Hypothalamus (tissue), 51 donors: ENCODE measurements around the gene TPST1.
"Not testable (repeated sequence)": the region's sequence is repeated elsewhere in the genome, so short reads cannot be mapped to it uniquely, and the experiment has no call there.

ENCODE experiments used
- DNase-seq, 51 donors: peaks; one replicate each; lab custom pipeline; 2025; lab: John Stamatoyannopoulos, UW

The TPST1 gene

GRCh38 chr7:66374141-66374840 lies 169.2 kb downstream of the TPST1 start:
- DNase-seq, result not testable (repeated sequence)

GRCh38 chr7:66376264-66376945 lies 171.3 kb downstream of the TPST1 start:
- no peak for DNase-seq

GRCh38 chr7:66377045-66377444 lies 171.9 kb downstream of the TPST1 start:
- no peak for DNase-seq

GRCh38 chr7:66377714-66378113 lies 172.6 kb downstream of the TPST1 start:
- no peak for DNase-seq

GRCh38 chr7:66379542-66380160 lies 174.5 kb downstream of the TPST1 start:
- no peak for DNase-seq

- no peak for DNase-seq
Observed at GRCh38 chr7:66380272-66380888, 175.2 kb downstream of the TPST1 start.

- not testable (repeated sequence) for DNase-seq
Observed at GRCh38 chr7:66382182-66382923, 177.2 kb downstream of the TPST1 start.

- not testable (repeated sequence) for DNase-seq
Observed at GRCh38 chr7:66385191-66385905, 180.2 kb downstream of the TPST1 start.

- not testable (repeated sequence) for DNase-seq
Observed at GRCh38 chr7:66395128-66395571, 190.0 kb downstream of the TPST1 start.

GRCh38 chr7:66396052-66396451 lies 190.9 kb downstream of the TPST1 start:
- not testable (repeated sequence) for DNase-seq

- not testable (repeated sequence) for DNase-seq
Observed at GRCh38 chr7:66398841-66399240, 193.7 kb downstream of the TPST1 start.

GRCh38 chr7:66399566-66399965 lies 194.4 kb downstream of the TPST1 start:
- no peak for DNase-seq

- DNase-seq, result no peak
Observed at GRCh38 chr7:66400400-66400799, 195.3 kb downstream of the TPST1 start.

GRCh38 chr7:66401126-66401525 lies 196.0 kb downstream of the TPST1 start:
- not testable (repeated sequence) for DNase-seq

GRCh38 chr7:66401932-66402331 lies 196.8 kb downstream of the TPST1 start:
- DNase-seq, result not testable (repeated sequence)

GRCh38 chr7:66403564-66403963 lies 198.4 kb downstream of the TPST1 start:
- DNase-seq, result no peak

GRCh38 chr7:66409493-66409892 lies 204.4 kb downstream of the TPST1 start:
- no peak for DNase-seq
